Measurements from ENCODE around the gene TLR4. TPM values are rescaled to one million over a fixed set of nuclear protein-coding genes. Genes with fewer than 3 reads are reported as not detected.
A peak's percentile ranks its signal among the peaks of the same experiment; 100 is the strongest.

The TLR4 gene
- polyA plus RNA-seq (2011; rRNA removed) (0.03 TPM in 1 of 2 replicates, not detected in the other), polyA plus RNA-seq (2017; fragmentation: RNase III; extraction: RNeasy Plus Mini Kit Qiagen cat#74134 plus additional on column Dnase treatment) (0.04 to 0.08 TPM (median 0.05 TPM) in 3 replicates), polyA minus RNA-seq (2011; rRNA and poly(A)+ RNA removed) (0.04 and 0.05 TPM in 2 replicates)
- under 0.01 TPM in 1 of 2 replicates, not detected in the other for polyA plus RNA-seq (2012; cell fraction: cytosol; rRNA removed)
- polyA plus RNA-seq (2012; cell fraction: nucleus; rRNA removed), result under 0.01 TPM in 1 of 2 replicates, not detected in the other

DNA sequence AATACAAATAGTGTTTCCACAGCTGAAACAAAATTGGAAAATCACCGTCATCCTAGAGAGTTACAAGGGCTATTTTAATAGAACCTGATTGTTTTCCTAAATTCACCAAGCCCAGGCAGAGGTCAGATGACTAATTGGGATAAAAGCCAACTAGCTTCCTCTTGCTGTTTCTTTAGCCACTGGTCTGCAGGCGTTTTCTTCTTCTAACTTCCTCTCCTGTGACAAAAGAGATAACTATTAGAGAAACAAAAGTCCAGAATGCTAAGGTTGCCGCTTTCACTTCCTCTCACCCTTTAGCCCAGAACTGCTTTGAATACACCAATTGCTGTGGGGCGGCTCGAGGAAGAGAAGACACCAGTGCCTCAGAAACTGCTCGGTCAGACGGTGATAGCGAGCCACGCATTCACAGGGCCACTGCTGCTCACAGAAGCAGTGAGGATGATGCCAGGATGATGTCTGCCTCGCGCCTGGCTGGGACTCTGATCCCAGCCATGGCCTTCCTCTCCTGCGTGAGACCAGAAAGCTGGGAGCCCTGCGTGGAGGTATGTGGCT lies at the start of gene TLR4:
Gene TLR4, plus strand, starts transcription at position 380 of the 552 bp plus-strand sequence. Its CDS starts 70 bp downstream, at position 450.
- Histone ChIP-seq H3K4me2 (peak within 1 kb of the TSS; percentile 57), H3K4me3 (no peak within 1 kb of the TSS), H3K27ac (no peak within 1 kb of the TSS), H3K9me3 (no peaks in the 10 kb centered on the region), H3K4me1 (no peaks in the 10 kb centered on the region)
- TF ChIP-seq, protein P1, sequence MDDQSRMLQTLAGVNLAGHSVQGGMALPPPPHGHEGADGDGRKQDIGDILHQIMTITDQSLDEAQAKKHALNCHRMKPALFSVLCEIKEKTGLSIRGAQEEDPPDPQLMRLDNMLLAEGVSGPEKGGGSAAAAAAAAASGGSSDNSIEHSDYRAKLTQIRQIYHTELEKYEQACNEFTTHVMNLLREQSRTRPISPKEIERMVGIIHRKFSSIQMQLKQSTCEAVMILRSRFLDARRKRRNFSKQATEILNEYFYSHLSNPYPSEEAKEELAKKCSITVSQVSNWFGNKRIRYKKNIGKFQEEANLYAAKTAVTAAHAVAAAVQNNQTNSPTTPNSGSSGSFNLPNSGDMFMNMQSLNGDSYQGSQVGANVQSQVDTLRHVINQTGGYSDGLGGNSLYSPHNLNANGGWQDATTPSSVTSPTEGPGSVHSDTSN (IDR thresholded peaks at IDR 0.05), result no peak
- TF ChIP-seq EHF (CRISPR knock-in tag; IDR thresholded peaks at IDR 0.05) (no peak), HMGXB4 (CRISPR knock-in tag; IDR thresholded peaks at IDR 0.05; ENCODE audit: borderline replicate concordance) (no peak), ZNF302 (CRISPR knock-in tag; IDR thresholded peaks at IDR 0.05) (no peak)
- no peak for FAIRE-seq
- ChIA-PET CTCF (interaction anchor here (0.6 to 2.1 kb wide), 2 partner anchors 10 to 25 kb away, joined by 3 to 7 read pairs; no protein-coding TSS in a partner anchor), POLR2A (no interaction called here)
- 23% methylated on average over 13 of the region's 13 CpGs for WGBS (ENCODE audit: missing lambda C conversion rate)
- no peak for DNase-seq (ENCODE audit: low read depth in 1 of 2, low spot score in 1 of 2)
- 0 out of 6 replicates have a peak, but pooled peaks have one; percentile 19 to 20 for ATAC-seq

- no peak for FAIRE-seq
- H3K27ac ChIP-seq, result no peak overlapping the region
- no peak overlapping the region for H3K4me2 ChIP-seq
- no peak for DNase-seq (ENCODE audit: low read depth in 1 of 2, low spot score in 1 of 2)
- no peaks in the 10 kb centered on the region for H3K4me1 ChIP-seq
- WGBS (ENCODE audit: missing lambda C conversion rate), result 0% methylated on average over 2 of the region's 2 CpGs
- POLR2A ChIA-PET, result no interaction called here
- no peak for ATAC-seq
- no peak overlapping the region for H3K4me3 ChIP-seq
- TF ChIP-seq ZC3H11A (IDR thresholded peaks at IDR 0.05) (no peak), TP53 (CRISPR knock-in tag; IDR thresholded peaks at IDR 0.05) (no peak), MAZ (IDR thresholded peaks at IDR 0.05; ENCODE audit: borderline replicate concordance, low read depth, low read length) (no peak), NFE2L2 (conservative IDR thresholded peaks at IDR 0.05; ENCODE audit: low read length) (no peak), TFCP2L1 (CRISPR knock-in tag; IDR thresholded peaks at IDR 0.05) (no peak), EP300 (IDR thresholded peaks at IDR 0.05) (no peak), RARB (CRISPR knock-in tag; IDR thresholded peaks at IDR 0.05) (no peak), MAFK (IDR thresholded peaks at IDR 0.05; ENCODE audit: partially characterized antibody) (no peak), FOSB (CRISPR knock-in tag; IDR thresholded peaks at IDR 0.05) (no peak), MYC (IDR thresholded peaks at IDR 0.05; ENCODE audit: borderline replicate concordance, low read length) (no peak), CBX8 (IDR thresholded peaks at IDR 0.05) (no peak), GATA3 (IDR thresholded peaks at IDR 0.05; ENCODE audit: borderline replicate concordance) (no peak), FOXS1 (CRISPR knock-in tag; IDR thresholded peaks at IDR 0.05) (no peak), ATOH8 (CRISPR knock-in tag; IDR thresholded peaks at IDR 0.05; ENCODE audit: low read depth) (no peak), KDM5A (IDR thresholded peaks at IDR 0.05) (no peak)
- TF ChIP-seq, protein P1 (IDR thresholded peaks at IDR 0.05), result no peak
- no peaks in the 10 kb centered on the region for H3K9me3 ChIP-seq
- CTCF ChIA-PET, result interaction anchor here (0.5 to 1.0 kb wide), 2 partner anchors 11 to 55 kb away, joined by 4 to 6 read pairs; no protein-coding TSS in a partner anchor
These were observed 48.2 kb upstream of the TLR4 start for GRCh38 chr9:117656002-117656401.

All from A549 (cell line).